WTC11 (cell line): ENCODE data around the gene SLC6A5. TPM values are rescaled to one million over a fixed set of nuclear protein-coding genes. Genes with fewer than 3 reads are reported as not detected.

Experiments
- ATAC-seq: fragments of 200-7000 bp; cut with Tn5 transposase; 2 replicates; pipeline ENCODE4 v1.10.0; 2021; ENCODE audit warnings: mild to moderate bottlenecking, moderate library complexity
- CTCF ChIA-PET: fragments of 300-600 bp; sonication (Branson Sonifier 250); formaldehyde crosslinking; loops from one replicate; lab custom pipeline; 2021; ENCODE audit warnings: antibody characterized with exemption; lab: Charles Lee
- POLR2A ChIA-PET: fragments of 350-600 bp; sonication (Branson Sonifier 250); formaldehyde crosslinking; loops from one replicate; lab custom pipeline; 2021; ENCODE audit warnings: antibody characterized with exemption; lab: Charles Lee
- DNase-seq: peaks from one replicate; pipeline ENCODE4 v3.0.0; 2021; ENCODE audit warnings: low spot score
- H3K27ac Mint-ChIP-seq: 2 replicates; pipeline ENCODE4 v1.8.0; 2021; ENCODE audit warnings: mixed read lengths
- H3K27me3 Mint-ChIP-seq: 2 replicates; pipeline ENCODE4 v1.8.0; 2021; ENCODE audit warnings: low read depth, mild to moderate bottlenecking, moderate library complexity, mixed read lengths
- H3K36me3 Mint-ChIP-seq: 2 replicates; pipeline ENCODE4 v1.8.0; 2021; ENCODE audit warnings: mixed read lengths
- H3K4me1 Mint-ChIP-seq: 2 replicates; pipeline ENCODE4 v1.8.0; 2022; ENCODE audit warnings: mixed read lengths
- H3K4me3 Mint-ChIP-seq: 2 replicates; pipeline ENCODE4 v1.8.0; 2021; ENCODE audit warnings: mild to moderate bottlenecking, moderate library complexity, mixed read lengths
- H3K9me3 Mint-ChIP-seq: 2 replicates; pipeline ENCODE4 v1.8.0; 2021; ENCODE audit warnings: mixed read lengths
- ATF1 ChIP-seq: sonication (generic); formaldehyde crosslinking; IDR thresholded peaks from 2 replicates; pipeline ENCODE4 v1.8.1; 2023; ENCODE audit warnings: mild to moderate bottlenecking, moderate library complexity, missing genetic modification reagents
- CBFB ChIP-seq: sonication (generic); formaldehyde crosslinking; IDR thresholded peaks from 2 replicates; pipeline ENCODE4 v1.8.1; 2022; ENCODE audit warnings: mild to moderate bottlenecking, low read depth, missing genetic modification reagents
- ETV6 ChIP-seq: sonication (generic); formaldehyde crosslinking; IDR thresholded peaks from 2 replicates; pipeline ENCODE4 v1.8.1; 2022; ENCODE audit warnings: mild to moderate bottlenecking, missing genetic modification reagents
- FOXP1 ChIP-seq: sonication (generic); formaldehyde crosslinking; IDR thresholded peaks from 2 replicates; pipeline ENCODE4 v1.8.0; 2022; ENCODE audit warnings: missing genetic modification reagents, mild to moderate bottlenecking, moderate library complexity, borderline replicate concordance
- MYBL2 ChIP-seq: sonication (generic); formaldehyde crosslinking; IDR thresholded peaks from 2 replicates; pipeline ENCODE4 v1.8.1; 2023; ENCODE audit warnings: mild to moderate bottlenecking, moderate library complexity, missing genetic modification reagents
- NFE2L1 ChIP-seq: sonication (generic); formaldehyde crosslinking; IDR thresholded peaks from 2 replicates; pipeline ENCODE4 v1.8.1; 2023; ENCODE audit warnings: missing genetic modification reagents
- TEAD4 ChIP-seq: sonication (generic); formaldehyde crosslinking; IDR thresholded peaks from 2 replicates; pipeline ENCODE4 v1.8.0; 2022; ENCODE audit warnings: mild to moderate bottlenecking, missing genetic modification reagents
- ZNF219 ChIP-seq: sonication (generic); formaldehyde crosslinking; IDR thresholded peaks from 2 replicates; pipeline ENCODE4 v1.8.0; 2023; ENCODE audit warnings: missing genetic modification reagents, mild to moderate bottlenecking, borderline replicate concordance
- ZNF396 ChIP-seq: fragments of 250-450 bp; sonication (Bioruptor Pico); IDR thresholded peaks from 2 replicates; pipeline ENCODE4 v1.8.0; 2021; ENCODE audit warnings: mild to moderate bottlenecking, moderate library complexity, borderline replicate concordance
- ZNF423 ChIP-seq: fragments of 250-450 bp; sonication (Bioruptor Pico); IDR thresholded peaks from 2 replicates; pipeline ENCODE4 v2.1.2; 2022; ENCODE audit warnings: mild to moderate bottlenecking, moderate library complexity
- total RNA-seq: library from RNA; stranded (reverse); gene quantifications from 3 replicates; pipeline ENCODE4 v1.2.3, GENCODE V29; 2021
- TF ChIP-seq, protein P1 (sequence below): sonication (generic); formaldehyde crosslinking; IDR thresholded peaks from 2 replicates; pipeline ENCODE4 v1.8.1; 2022; ENCODE audit warnings: mild to moderate bottlenecking, moderate library complexity, missing genetic modification reagents
- TF ChIP-seq, protein P2 (sequence below): sonication (generic); formaldehyde crosslinking; IDR thresholded peaks from 2 replicates; pipeline ENCODE4 v1.8.0; 2022; ENCODE audit warnings: mild to moderate bottlenecking, missing genetic modification reagents
- TF ChIP-seq, protein P3 (sequence below): sonication (generic); formaldehyde crosslinking; conservative IDR thresholded peaks from 2 replicates; pipeline ENCODE4 v1.8.1; 2022; ENCODE audit warnings: mild to moderate bottlenecking, missing genetic modification reagents
- TF ChIP-seq, protein P4 (sequence below): fragments of 200-600 bp; IDR thresholded peaks from 2 replicates; pipeline ENCODE4 v1.8.0; 2022; ENCODE audit warnings: antibody characterized with exemption
- TF ChIP-seq, protein P5 (sequence below): sonication (generic); formaldehyde crosslinking; IDR thresholded peaks from 2 replicates; pipeline ENCODE4 v1.8.1; 2023; ENCODE audit warnings: mild to moderate bottlenecking, missing genetic modification reagents, borderline replicate concordance
- TF ChIP-seq, protein P6 (sequence below): sonication (generic); formaldehyde crosslinking; IDR thresholded peaks from 2 replicates; pipeline ENCODE4 v1.8.0; 2022; ENCODE audit warnings: mild to moderate bottlenecking, missing genetic modification reagents
- TF ChIP-seq, protein P7 (sequence below): sonication (generic); formaldehyde crosslinking; IDR thresholded peaks from 2 replicates; pipeline ENCODE4 v1.8.0; 2022; ENCODE audit warnings: mild to moderate bottlenecking, missing genetic modification reagents

The SLC6A5 gene
- total RNA-seq, 1 experiment from 2014 or later, result not detected

DNA sequence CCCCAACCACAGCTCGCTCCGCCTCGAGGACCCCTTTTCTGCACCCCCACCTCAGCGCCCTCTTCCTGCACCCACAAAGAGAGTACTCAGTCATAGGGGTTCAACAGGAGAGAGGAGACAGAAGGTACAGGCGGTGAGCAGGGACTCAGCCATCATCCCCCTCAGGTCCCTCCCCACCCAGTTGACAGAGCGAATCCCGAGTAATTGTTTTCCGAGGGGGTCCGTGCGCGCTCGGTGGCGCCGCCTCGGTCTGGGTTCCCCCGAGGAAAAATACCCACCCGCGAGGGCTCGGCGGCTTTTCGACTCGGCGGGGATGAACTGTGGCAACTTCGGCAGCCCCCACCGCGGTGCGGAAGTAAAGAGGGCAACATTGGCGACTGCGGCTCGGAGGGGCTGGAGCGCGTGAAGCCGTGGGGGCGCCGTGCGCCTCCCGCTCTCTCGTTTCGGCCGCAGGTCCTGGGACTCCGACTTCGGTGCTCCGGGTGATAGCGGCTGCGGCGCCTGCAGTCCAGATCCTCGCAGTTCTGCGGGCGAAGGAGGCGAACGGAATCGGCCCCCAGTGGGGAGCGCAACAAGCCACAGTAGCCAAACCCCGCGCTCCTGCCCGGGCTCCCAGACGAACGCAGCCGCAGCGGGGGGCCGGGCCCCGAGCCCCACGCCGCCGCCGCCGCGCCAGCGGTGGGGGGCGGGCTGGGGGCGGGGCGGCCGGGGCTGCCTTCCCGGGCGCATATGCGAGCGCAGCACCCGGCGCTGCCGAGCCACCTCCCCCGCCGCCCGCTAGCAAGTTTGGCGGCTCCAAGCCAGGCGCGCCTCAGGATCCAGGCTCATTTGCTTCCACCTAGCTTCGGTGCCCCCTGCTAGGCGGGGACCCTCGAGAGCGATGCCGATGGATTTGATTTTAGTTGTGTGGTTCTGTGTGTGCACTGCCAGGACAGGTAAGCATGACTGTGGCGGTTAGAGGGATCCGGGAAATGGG is 69.7 kb downstream of the SLC6A5 start, which contains the start of gene NELL1:
Gene NELL1, plus strand, starts transcription at position 743 of the 976 bp plus-strand sequence.
- ATAC-seq, result peak; percentile 29
- peak; percentile 44 for DNase-seq
- Mint-ChIP-seq H3K36me3 (no peaks in the 10 kb centered on the region), H3K27me3 (peaks cover 82% of the 10 kb centered on the region), H3K4me1 (peaks cover 43% of the 10 kb centered on the region), H3K27ac (no peak within 1 kb of the TSS), H3K9me3 (no peaks in the 10 kb centered on the region), H3K4me3 (peak within 1 kb of the TSS; percentile 82)
- ChIA-PET POLR2A (no interaction called here), CTCF (interaction anchor here (1.7 to 3.4 kb wide), 3 partner anchors 14 to 59 kb away, joined by 4 to 33 read pairs (median 6); no protein-coding TSS in a partner anchor)
- TF ChIP-seq NFE2L1 (CRISPR knock-in tag) (no peak), ETV6 (CRISPR knock-in tag) (0 out of 2 replicates have a peak, but pooled peaks have one; percentile 42), FOXP1 (CRISPR knock-in tag) (no peak), ZNF219 (CRISPR knock-in tag) (no peak), ZNF423 (CRISPR knock-in tag) (no peak), MYBL2 (no peak), ZNF396 (no peak)
- TF ChIP-seq, protein P1, sequence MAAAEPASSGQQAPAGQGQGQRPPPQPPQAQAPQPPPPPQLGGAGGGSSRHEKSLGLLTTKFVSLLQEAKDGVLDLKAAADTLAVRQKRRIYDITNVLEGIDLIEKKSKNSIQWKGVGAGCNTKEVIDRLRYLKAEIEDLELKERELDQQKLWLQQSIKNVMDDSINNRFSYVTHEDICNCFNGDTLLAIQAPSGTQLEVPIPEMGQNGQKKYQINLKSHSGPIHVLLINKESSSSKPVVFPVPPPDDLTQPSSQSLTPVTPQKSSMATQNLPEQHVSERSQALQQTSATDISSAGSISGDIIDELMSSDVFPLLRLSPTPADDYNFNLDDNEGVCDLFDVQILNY (CRISPR knock-in tag), result no peak
- TF ChIP-seq, protein P2, sequence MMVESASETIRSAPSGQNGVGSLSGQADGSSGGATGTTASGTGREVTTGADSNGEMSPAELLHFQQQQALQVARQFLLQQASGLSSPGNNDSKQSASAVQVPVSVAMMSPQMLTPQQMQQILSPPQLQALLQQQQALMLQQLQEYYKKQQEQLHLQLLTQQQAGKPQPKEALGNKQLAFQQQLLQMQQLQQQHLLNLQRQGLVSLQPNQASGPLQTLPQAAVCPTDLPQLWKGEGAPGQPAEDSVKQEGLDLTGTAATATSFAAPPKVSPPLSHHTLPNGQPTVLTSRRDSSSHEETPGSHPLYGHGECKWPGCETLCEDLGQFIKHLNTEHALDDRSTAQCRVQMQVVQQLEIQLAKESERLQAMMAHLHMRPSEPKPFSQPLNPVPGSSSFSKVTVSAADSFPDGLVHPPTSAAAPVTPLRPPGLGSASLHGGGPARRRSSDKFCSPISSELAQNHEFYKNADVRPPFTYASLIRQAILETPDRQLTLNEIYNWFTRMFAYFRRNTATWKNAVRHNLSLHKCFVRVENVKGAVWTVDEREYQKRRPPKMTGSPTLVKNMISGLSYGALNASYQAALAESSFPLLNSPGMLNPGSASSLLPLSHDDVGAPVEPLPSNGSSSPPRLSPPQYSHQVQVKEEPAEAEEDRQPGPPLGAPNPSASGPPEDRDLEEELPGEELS (CRISPR knock-in tag), result 0 out of 2 replicates have a peak, but pooled peaks have one; percentile 9
- TF ChIP-seq, protein P3, sequence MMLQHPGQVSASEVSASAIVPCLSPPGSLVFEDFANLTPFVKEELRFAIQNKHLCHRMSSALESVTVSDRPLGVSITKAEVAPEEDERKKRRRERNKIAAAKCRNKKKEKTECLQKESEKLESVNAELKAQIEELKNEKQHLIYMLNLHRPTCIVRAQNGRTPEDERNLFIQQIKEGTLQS (CRISPR knock-in tag), result no peak

DNA sequence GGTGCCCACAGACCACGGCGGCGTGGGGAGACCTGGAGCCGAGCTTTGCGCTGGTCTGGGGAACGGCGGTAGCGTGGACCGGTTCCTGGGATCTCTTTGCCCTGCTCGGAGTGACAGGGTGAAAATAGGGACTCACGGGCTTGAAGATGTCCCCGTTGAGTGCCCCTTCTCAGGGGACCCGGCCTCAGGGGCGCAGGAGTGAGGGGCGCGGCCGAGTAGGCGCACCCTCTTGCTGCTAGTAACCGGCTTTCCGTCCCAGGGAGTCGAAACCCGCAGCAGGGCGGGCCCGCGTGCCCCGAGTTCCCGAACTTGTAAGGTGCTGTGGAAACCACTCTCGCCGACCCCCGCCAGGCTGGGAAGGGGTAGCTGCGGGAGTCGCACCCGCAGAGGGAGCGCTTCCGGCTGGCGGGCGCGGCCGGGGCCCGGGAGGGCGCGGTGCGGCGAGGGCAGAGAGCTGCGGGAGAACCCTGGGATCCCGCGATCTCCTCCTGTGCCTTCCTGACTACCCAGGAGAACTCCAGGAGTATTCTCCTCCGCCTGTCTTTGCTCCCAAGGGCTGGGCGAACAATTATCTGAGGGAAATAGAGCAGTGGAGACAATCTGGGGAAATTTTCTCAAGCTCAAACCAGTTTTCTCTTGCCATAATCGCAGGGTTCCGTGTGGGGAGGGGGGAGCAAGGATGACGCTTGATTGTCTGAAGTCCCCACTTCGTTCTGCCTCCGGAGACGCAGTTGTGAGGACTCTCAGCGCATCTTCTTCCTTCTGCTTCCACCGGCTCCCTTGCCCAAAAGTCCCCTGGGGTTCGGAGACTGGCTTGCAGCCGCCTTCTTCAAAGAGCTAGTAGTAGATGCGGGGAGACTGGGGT is 70.6 kb downstream of the SLC6A5 start:
- peak; percentile 11 for ATAC-seq
- peak; percentile 27 for DNase-seq

More for the DNA sequence above, 70.6 kb downstream of the SLC6A5 start:
- H3K4me3 Mint-ChIP-seq, result peak overlapping the region; percentile 82
- POLR2A ChIA-PET, result interaction anchor here (0.5 kb wide), 1 partner anchor 416 kb away, joined by 6 read pairs; no protein-coding TSS in a partner anchor
- no peak overlapping the region for H3K27ac Mint-ChIP-seq
- H3K27me3 Mint-ChIP-seq, result peaks cover 77% of the 10 kb centered on the region
- TF ChIP-seq, protein P4, sequence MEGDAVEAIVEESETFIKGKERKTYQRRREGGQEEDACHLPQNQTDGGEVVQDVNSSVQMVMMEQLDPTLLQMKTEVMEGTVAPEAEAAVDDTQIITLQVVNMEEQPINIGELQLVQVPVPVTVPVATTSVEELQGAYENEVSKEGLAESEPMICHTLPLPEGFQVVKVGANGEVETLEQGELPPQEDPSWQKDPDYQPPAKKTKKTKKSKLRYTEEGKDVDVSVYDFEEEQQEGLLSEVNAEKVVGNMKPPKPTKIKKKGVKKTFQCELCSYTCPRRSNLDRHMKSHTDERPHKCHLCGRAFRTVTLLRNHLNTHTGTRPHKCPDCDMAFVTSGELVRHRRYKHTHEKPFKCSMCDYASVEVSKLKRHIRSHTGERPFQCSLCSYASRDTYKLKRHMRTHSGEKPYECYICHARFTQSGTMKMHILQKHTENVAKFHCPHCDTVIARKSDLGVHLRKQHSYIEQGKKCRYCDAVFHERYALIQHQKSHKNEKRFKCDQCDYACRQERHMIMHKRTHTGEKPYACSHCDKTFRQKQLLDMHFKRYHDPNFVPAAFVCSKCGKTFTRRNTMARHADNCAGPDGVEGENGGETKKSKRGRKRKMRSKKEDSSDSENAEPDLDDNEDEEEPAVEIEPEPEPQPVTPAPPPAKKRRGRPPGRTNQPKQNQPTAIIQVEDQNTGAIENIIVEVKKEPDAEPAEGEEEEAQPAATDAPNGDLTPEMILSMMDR, result no peak
- no peak for TF ChIP-seq TEAD4 (CRISPR knock-in tag)
- TF ChIP-seq ATF1, result peak; percentile 19; the same call in 1 of the 2 replicates
- TF ChIP-seq, protein P5, sequence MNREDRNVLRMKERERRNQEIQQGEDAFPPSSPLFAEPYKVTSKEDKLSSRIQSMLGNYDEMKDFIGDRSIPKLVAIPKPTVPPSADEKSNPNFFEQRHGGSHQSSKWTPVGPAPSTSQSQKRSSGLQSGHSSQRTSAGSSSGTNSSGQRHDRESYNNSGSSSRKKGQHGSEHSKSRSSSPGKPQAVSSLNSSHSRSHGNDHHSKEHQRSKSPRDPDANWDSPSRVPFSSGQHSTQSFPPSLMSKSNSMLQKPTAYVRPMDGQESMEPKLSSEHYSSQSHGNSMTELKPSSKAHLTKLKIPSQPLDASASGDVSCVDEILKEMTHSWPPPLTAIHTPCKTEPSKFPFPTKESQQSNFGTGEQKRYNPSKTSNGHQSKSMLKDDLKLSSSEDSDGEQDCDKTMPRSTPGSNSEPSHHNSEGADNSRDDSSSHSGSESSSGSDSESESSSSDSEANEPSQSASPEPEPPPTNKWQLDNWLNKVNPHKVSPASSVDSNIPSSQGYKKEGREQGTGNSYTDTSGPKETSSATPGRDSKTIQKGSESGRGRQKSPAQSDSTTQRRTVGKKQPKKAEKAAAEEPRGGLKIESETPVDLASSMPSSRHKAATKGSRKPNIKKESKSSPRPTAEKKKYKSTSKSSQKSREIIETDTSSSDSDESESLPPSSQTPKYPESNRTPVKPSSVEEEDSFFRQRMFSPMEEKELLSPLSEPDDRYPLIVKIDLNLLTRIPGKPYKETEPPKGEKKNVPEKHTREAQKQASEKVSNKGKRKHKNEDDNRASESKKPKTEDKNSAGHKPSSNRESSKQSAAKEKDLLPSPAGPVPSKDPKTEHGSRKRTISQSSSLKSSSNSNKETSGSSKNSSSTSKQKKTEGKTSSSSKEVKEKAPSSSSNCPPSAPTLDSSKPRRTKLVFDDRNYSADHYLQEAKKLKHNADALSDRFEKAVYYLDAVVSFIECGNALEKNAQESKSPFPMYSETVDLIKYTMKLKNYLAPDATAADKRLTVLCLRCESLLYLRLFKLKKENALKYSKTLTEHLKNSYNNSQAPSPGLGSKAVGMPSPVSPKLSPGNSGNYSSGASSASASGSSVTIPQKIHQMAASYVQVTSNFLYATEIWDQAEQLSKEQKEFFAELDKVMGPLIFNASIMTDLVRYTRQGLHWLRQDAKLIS (CRISPR knock-in tag), result no peak
- TF ChIP-seq, protein P6, sequence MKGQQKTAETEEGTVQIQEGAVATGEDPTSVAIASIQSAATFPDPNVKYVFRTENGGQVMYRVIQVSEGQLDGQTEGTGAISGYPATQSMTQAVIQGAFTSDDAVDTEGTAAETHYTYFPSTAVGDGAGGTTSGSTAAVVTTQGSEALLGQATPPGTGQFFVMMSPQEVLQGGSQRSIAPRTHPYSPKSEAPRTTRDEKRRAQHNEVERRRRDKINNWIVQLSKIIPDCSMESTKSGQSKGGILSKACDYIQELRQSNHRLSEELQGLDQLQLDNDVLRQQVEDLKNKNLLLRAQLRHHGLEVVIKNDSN (CRISPR knock-in tag), result no peak
- no peak for TF ChIP-seq CBFB
- 0 out of 2 replicates have a peak, but pooled peaks have one; percentile 22 for TF ChIP-seq FOXP1 (CRISPR knock-in tag)
- TF ChIP-seq, protein P7, sequence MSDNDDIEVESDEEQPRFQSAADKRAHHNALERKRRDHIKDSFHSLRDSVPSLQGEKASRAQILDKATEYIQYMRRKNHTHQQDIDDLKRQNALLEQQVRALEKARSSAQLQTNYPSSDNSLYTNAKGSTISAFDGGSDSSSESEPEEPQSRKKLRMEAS, result no peak
- H3K9me3 Mint-ChIP-seq, result no peaks in the 10 kb centered on the region
- CTCF ChIA-PET, result interaction anchor here (0.7 to 3.4 kb wide), 8 partner anchors 10 to 542 kb away, joined by 3 to 33 read pairs (median 6); no protein-coding TSS in a partner anchor
- peaks cover 43% of the 10 kb centered on the region for H3K4me1 Mint-ChIP-seq
- H3K36me3 Mint-ChIP-seq, result no peaks in the 10 kb centered on the region
